Germinal center (tissue), 1 donor: ENCODE data around the gene PLEKHA5.
"Not testable (repeated sequence)": the region's sequence is repeated elsewhere in the genome, so short reads cannot be mapped to it uniquely, and the experiment has no call there.

Experiments
- DNase-seq: peaks from one replicate; pipeline ENCODE4 v3.0.0; 2012; ENCODE audit warnings: mixed read lengths, low spot score

PLEKHA5 gene

DNA sequence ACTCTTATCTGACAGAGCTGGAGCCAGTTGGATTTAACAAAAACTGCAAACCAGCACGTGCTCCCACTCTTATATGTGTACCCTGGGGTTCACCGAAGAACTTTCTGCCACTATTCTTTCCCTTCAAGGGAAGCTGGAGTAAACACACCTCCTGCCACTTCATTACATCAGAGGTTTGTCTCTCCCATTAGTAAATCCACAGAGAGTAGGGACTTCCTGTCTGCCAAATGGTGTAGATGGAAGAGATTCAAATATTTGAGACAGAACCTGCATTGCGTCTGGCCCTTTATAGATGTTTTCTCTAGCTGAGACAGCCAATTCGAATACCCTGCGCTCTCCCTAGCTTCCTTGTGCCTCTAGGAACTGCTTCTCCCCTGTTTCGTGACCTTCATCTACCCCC is 280.7 kb downstream of the PLEKHA5 start:
- DNase-seq = no peak

GRCh38 chr12:19410629-19411185 is 281.2 kb downstream of the PLEKHA5 start:
- no peak for DNase-seq

- no peak for DNase-seq
These were observed 282.0 kb downstream of the PLEKHA5 start for GRCh38 chr12:19411234-19412204.

- DNase-seq = no peak
These were observed 283.3 kb downstream of the PLEKHA5 start for GRCh38 chr12:19412844-19413243.

DNA sequence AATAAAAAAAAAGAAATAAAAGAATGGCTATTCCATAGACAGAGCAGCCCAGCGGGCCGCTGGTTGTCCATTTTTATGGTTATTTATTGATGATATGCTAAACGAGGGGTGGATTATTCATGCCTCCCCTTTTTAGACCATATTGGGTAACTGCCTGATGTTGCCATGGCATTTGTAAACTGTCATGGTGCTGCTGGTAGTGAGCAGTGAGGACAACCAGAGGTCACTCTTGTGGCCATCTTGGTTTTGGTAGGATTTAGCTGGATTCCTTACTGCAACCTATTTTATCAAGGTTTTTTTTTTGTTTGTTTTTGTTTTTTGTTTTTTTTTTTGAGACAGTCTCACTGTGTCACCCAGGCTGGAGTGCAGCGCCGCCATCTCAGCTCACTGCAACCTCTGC is 284.0 kb downstream of the PLEKHA5 start:
- DNase-seq = not testable (repeated sequence)

DNA sequence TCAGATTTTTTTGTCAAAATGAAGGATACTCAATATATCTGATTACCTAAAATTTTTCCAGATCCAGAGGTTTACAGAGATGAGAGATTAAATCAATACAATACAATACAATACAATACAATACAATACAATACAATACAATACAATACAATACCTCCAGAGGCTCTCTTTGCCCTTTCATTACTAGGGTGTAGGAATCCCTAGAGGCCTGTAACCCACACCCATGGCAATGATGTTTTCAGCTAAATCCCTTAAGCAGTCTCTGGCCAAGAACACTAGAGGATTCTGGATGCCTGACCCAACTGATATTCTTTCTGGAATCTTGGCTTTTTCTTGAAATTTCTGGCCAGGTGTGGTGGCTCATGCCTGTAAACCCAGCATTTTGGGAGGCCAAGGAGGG is 286.0 kb downstream of the PLEKHA5 start:
- no peak for DNase-seq

- DNase-seq = no peak
These were observed 289.6 kb downstream of the PLEKHA5 start for GRCh38 chr12:19419086-19419485.

GRCh38 chr12:19421503-19422282 is 292.2 kb downstream of the PLEKHA5 start:
- no peak for DNase-seq

DNA sequence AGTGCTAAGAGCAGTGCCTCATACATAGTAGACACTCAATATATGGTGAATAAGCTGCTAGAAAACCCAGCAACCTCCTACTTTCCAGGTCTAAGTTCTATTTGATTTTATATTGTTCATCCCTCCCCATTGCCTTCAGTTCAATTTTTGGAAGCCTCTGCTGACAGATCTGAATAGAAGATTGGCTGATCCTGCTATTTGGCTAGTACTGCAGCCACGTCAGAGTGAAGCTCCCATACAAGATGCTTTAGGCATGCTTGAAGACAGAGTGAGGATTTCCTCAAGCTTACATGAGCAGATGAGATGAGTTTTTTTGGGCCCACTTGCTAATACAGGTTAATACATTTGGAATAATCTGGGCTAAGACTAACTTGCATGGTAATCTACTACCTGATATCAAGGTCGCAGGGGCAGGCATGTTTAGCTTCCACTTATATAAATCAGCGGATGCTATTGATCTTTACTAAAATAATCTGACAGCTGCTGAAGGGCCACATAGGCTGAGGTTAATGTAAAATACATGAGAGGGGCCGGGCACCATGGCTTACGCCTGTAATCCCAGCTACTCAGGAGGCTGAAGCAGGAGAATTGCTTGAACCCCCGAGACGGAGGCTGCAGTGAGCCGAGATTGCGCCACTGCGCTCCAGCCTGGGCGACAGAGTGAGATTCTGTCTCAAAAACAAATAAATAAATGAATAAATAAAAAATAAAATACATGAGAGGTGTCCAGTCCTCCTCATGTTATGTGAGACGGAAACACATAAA is 293.8 kb downstream of the PLEKHA5 start:
- DNase-seq = no peak
